H54 (cell line): Measurements from ENCODE around the gene P2RX2.

Experiments used
- DNase-seq: peaks from one replicate; pipeline ENCODE4 v3.0.0; 2011; ENCODE audit warnings: low spot score, mixed read lengths; ENCODE audit not compliant: insufficient read length
- FAIRE-seq: peaks from 3 replicates; lab custom pipeline; 2011; peaks lifted over from hg19 to GRCh38; lab: Jason Lieb, UNC
- POLR2A ChIP-seq: IDR thresholded peaks from 2 replicates; pipeline ENCODE4 v1.6.1; 2011; ENCODE audit warnings: low read depth, mild to moderate bottlenecking, low read length

The P2RX2 gene

DNA sequence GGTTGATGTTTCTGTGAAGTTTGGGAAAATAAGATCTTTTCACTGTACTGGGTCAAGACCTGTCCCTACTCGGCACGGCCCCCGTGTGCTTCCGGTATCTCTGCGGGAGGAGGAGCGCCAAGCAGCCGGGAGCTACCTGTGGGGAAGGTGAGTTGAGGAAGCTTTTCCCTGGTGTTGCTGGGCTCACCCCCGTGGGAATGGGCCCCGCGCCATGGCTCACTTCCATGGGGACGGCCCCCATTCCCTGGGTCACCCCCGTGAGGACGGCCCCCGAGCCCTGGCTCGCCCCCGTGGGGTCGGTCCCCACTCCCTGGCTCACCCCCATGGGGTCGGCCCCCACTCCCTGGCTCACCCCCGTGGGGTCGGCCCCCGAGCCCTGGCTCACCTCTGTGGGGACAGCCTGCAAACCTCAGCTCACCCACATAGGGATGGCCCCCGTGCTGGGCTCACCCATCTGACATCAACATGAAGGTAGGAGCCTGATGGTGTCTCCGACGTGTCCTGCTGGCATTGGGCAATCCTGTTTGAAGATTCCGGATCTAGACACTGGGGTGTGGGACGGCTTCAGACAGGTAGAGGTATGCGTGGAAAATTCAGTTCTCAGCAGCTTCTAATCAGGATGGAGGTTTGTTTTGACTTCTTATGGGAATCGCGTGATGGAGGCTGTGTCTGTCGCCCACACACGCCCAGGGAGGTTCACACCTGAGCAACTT lies 17.2 kb upstream of the P2RX2 start:
- FAIRE-seq (no peak), DNase-seq (no peak)
- no peak for TF ChIP-seq POLR2A

- TF ChIP-seq POLR2A = no peak
- FAIRE-seq = no peak
- no peak for DNase-seq
Measured at GRCh38 chr12:132602572-132603239, 15.9 kb upstream of the P2RX2 start.

- FAIRE-seq = no peak
- no peak for TF ChIP-seq POLR2A
- DNase-seq = no peak
Measured at GRCh38 chr12:132603240-132604150, 15.1 kb upstream of the P2RX2 start.

GRCh38 chr12:132604151-132604618 lies 14.4 kb upstream of the P2RX2 start:
- no peak for FAIRE-seq
- no peak for DNase-seq
- TF ChIP-seq POLR2A = no peak

DNA sequence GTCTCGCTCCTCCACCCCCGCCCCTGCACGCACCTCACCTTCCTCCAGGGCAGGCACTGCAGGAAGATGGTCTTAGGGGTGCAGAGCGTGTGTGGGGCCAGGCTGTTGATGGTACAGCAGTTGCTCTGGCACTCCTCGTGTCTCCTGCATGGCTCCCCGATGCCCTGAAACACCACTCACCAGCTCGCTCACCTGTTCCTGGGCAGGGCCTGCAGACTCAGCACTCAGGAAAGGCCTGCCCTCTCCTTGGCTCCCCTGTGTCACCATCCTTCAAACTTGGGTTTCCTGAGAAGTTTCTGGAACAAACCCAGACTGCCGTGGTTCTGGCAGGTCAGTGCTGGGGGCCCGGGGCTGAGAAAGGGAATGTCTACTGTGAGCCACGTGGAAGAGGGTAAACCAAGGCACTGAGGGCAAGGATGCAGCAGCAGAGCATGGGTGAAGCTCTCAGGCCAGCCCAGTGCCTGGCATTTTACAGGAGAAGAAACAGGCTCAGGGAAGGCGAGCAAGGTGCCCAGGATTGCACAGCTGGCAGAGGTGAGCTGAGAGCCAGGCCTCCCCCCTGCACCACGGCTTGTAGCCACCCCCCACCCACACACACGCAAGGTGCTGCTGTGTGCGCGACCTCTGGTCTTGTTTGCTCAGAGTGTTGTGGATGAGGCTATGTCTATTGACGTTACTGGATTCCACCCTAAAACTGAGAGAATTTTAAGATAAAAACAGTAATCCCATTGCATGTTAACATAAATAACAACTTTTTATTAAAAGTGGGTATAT lies 13.7 kb upstream of the P2RX2 start:
- TF ChIP-seq POLR2A = no peak
- DNase-seq (no peak), FAIRE-seq (no peak)

- no peak for TF ChIP-seq POLR2A
- DNase-seq (no peak), FAIRE-seq (no peak)
Measured at GRCh38 chr12:132605892-132606291, 12.7 kb upstream of the P2RX2 start.

DNA sequence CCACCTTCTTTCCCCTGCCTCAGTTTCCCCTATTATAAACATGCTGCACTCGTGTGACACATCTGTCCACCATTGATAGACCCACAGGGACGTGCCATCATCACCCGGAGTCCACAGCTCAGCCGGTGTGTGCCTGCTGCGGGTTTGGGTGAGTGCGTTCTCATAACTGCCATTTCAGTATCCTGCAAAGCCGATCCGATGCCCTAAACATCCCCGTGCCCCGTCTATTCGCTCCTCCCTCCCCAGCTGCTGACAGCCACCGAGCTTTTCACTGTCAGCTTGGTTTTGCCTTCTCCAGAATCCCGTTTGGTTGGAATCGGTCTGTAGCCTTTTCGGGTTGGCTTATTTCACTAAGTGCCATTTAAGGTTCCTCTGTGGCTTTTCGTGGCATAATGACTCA lies 12.1 kb upstream of the P2RX2 start:
- no peak for FAIRE-seq
- no peak for DNase-seq
- TF ChIP-seq POLR2A = no peak

- DNase-seq (no peak), FAIRE-seq (no peak)
- TF ChIP-seq POLR2A = no peak
Measured at GRCh38 chr12:132606927-132607326, 11.6 kb upstream of the P2RX2 start.

DNA sequence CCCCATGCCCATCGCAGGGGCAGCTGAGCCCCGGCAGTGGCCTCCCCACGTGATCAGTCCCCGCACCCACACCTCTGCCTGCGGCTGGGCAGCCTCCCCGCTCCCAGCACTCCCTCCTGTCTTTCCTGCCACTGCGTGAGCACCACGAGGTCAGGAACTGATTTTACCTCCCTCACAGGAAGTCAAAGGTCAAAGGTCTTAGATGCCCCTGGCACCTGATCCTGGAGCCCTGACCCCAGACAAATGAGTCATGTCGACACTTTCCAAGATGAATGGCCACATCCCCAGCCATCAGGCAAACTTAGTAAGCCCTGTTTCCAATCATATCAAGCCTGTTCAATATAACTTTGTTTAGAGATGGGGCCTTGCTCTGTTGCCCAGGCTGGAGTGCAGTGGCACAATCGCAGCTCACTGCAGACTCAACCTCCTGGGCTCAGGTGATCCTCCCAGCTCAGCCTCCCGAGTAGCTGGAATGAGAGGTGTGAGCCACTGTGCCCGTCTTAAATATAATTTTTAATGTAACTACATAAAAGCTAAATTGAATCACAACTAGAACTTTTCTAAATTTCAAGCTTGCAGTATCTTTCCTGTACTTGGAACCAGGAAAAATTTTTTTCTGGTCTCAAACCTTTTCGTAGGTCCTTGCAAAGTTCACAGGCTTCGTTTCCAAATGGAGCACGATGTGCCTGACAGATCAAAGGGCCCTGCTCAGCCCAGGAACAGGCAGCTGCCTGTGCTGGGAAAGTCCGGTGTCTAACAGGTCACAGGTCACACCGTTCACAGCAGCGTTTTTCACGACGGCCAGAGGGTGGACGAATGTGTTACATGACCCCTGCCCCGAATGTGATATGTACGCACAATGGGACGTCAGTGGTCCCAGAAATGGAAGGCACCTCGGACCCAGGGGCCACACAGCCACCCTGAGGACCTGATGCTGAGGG lies 10.1 kb upstream of the P2RX2 start:
- TF ChIP-seq POLR2A = no peak
- DNase-seq = no peak
- no peak for FAIRE-seq

GRCh38 chr12:132610051-132610759 lies 8.4 kb upstream of the P2RX2 start, which contains the start of gene LRCOL1:
Gene LRCOL1, minus strand, starts transcription at chr12:132610582. Its CDS starts 4,331 bp downstream, at chr12:132606251.
- TF ChIP-seq POLR2A = no peak
- FAIRE-seq = no peak
- no peak for DNase-seq

DNA sequence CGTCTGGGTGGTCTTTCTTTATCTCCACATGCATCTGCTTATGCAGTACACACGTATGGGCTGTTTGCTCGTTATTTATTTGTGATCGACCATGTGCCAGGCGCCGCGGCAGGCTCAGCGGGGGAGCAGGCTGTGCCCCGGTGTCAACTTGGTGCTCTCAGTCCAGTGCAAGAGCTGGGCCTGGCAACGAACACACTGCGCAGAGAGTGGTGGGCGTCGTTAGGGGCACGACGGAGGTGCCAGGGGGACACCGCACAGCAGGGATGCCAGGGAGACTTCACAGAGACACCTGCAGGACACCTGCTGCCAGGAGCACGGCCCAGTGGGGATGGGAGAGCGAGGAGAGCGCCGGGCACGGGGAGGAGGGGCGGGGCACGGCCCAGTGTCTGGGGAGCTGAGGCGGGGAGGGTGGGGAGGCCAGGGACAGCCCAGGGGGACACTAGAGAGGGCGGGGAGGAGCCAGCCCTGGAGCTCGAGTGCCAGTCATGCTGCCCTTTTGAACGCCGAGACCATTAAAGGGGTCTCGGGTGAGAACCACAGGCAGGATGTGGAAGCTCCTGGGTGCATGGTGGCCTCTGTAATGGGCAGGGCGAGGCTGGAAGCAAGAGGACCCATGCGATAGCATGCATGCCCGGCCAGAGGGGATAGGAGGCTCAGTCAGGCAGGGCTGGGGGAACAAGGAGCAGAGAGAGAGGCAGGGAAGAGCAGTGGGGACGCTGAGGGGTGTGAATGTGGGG lies 7.5 kb upstream of the P2RX2 start:
- no peak for TF ChIP-seq POLR2A
- no peak for FAIRE-seq
- no peak for DNase-seq
